CD4-positive, alpha-beta T cell treated with Interleukin-21 for 1 hour (primary cell): Measurements from ENCODE around the gene BEAN1.
"Not testable (repeated sequence)": the region's sequence is repeated elsewhere in the genome, so short reads cannot be mapped to it uniquely, and the experiment has no call there.

ENCODE experiments used
- DNase-seq: peaks from one replicate; pipeline ENCODE4 v3.0.0-alpha.2; 2020

The BEAN1 gene

GRCh38 chr16:66510711-66511601 is 83.9 kb downstream of the BEAN1 start:
- DNase-seq: no peak

GRCh38 chr16:66511602-66512271 is 84.6 kb downstream of the BEAN1 start:
- peak; percentile 19 for DNase-seq

DNA sequence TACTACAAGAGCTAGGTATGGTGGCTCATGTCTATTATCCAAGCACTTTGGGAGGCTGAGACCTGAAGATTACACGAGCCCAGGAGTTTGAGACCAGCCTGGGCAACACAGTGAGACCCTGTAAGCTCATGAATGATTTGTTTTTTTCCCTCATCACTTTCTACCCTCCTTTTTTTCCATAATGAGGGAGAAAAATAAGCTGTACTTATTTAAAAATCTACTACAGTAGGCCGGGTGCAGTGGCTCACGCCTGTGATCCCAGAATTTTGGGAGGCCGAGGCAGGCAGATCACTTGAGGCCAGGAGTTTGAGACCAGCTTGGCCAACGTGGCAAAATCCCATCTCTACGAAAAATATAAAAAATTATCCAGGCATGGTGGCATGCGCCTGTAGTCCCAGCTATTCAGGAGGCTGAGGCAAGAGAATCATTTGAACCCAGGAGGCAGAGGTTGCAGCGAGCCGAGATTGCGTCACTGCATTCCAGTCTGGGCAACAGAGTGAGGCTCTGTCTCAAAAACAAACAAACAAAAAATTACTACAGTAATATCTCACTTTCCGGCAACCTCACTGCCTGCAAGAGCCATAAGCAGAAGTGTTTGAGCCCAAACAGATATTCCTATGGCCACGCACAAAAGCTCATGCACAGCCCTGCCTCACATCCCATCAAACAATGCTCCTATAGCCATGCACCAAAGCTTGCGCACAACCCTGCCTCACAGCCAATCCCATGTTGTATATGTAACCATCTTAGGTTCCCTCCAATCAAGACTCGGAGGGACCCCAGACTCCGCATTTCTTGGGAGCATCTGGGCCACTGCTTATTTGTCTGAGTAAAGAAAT is 85.4 kb downstream of the BEAN1 start:
- DNase-seq: no peak

- no peak for DNase-seq
These were observed 86.1 kb downstream of the BEAN1 start for GRCh38 chr16:66513111-66513723.

- not testable (repeated sequence) for DNase-seq
These were observed 87.3 kb downstream of the BEAN1 start for GRCh38 chr16:66514391-66514790.

DNA sequence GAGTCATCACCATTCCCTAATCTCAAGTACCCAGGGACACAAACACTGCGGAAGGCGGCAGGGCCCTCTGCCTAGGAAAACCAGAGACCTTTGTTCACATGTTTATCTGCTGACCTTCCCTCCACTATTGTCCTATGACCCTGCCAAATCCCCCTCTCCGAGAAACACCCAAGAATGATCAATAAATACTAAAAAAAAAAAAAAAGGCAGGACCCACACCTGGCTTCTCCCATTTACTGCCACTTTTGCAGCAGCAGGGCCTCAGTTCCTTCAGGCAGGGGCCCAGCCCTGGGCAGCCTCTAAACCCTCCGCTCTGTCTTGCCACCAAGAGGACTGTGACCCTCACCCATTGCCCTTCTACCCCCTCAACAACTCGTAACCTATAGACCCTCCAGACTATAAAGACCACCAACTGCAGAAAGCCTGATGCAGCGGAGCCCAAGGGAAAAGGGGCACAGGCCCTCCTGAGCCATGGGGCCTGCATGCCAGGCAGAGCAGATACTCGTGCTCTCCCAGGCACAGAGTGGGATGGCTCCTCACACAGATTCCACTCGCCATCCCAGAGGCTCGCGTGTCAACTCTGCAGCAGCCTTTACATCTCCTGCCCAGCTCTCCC is 88.0 kb downstream of the BEAN1 start:
- not testable (repeated sequence) for DNase-seq

- DNase-seq: peak; percentile 30
These were observed 88.8 kb downstream of the BEAN1 start for GRCh38 chr16:66515596-66516508.

GRCh38 chr16:66516509-66516807 is 89.4 kb downstream of the BEAN1 start:
- DNase-seq: no peak

DNA sequence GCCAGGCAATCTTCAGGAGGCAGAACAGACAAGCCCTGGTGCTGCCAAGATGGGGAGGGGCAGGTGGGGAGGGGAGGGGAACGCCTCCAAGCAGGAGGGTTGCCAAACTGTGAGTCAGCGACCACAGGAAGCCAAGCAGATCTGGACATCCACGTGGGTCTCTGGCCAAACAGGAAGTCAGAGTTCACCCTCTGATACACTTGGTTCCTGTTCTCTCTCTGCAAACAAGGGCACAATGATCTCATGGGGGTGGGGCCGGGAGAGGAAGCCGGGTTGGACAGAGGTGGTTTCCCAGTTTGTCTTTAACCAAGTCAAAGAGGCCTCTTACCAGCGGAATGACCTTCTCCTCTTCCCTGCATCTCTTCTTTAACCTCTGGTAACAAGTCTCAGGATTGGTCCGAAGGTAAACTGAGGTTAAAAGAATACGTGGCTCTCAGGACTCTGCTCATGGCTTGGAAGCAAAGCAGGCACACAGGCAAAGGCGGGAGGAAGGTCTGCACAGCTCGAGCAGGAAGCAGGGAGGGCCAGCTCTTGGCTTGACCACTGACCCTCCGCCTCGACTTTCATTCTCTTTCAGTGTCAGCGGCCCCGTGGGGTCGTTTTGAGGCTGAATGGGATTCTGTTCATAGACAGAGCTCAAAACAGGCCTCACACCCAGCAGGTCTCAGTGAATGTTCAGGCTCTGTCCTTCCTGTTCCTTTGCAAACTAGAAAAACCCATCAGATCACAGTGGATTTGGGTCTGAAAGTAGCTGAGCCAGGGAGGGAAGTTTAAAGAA is 89.9 kb downstream of the BEAN1 start:
- DNase-seq: peak; percentile 87

DNA sequence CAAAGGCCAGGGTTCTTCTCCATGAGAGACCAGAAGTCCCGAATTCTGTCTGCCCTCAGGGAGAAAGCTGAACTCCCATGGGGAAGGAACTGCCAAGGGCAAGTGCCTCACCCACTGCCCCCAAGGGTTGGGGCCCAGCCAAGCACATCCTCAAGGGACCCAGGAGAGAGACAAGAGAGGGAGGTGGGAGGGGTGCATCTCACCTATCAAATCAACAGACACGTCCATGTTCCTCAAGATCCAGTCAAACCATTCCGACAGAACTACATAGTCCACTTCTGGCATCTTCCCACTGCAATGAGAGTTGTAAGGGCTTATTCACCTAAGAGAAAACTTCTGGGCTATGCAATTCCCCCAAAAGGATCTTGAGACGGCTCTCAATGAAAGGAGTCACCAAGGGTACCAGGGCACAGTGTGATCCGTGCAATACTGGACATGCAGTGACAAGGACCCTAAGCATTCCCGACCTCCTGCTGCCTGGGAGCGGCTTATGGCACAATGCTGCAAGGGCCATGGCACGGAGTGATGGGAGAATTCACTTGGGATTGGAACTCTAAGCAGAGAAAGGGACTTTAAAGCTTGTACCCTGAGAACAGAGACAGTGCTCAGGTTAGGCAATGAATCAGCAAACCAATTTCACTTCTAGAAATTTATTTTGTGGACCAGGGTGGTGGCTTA is 90.6 kb downstream of the BEAN1 start:
- no peak for DNase-seq

GRCh38 chr16:66519482-66520373 is 92.6 kb downstream of the BEAN1 start:
- DNase-seq: no peak

- no peak for DNase-seq
These were observed 93.5 kb downstream of the BEAN1 start for GRCh38 chr16:66520406-66521170.

DNA sequence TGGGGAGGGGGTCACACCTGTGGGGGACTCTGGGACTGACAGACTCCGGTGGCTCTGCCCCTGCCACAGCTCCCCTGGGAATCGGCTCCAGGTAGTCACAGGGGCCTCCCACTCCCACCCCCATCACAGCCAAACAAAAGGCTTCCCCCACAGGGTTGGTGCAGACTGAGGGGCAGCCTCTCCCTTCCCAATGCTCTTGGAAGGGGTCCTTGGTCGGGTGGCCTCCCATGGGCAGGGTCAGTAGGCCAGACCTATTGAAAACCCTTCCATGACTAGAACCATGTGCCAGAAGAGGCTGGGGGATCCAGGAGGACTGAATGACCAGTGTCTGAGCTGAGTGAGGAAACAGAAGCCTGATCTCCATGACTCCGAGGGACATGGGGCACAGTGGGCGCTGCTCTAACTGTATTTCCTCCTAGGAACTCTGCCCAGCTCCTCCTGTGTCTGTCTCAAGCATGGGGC is 94.2 kb downstream of the BEAN1 start:
- DNase-seq: no peak

DNA sequence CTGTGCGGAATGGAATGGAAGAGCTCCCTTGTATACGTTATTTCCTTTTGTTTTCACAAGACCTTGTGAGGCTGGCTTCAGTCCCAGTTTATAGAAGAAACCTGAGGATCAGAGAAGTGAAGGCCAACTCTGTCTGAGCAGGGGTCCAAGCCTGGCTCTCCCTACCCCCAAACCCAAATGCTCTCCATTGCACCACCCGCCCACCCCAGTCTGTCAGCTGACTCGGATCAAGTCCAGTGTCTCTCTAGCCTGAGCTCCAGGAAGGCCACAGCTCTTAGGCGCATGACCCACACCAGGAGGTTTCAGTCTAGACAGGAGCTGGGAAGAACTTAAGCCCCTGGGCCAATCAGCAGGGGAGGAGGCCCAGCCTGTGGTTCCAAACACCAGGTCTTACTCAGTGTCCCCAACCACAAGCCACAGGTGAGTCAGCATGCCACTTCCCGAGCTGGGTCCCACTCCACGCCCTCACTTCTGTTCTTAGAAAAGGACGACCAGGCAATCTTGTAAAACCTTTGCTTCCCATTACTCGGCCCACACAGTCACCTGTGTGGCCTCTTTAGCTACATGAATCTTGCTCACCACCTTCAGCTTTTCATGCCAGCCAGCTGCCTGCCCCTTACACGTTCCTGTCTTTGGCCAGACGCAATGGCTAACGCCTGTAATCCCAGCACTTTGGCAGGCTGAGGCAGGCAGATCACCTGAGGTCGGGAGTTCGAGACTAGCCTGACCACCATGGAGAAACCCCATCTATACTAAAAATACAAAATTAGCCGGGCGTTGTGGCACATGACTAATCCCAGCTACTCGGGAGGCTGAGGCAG is 95.1 kb downstream of the BEAN1 start:
- peak; percentile 83 for DNase-seq

GRCh38 chr16:66522816-66523590 is 95.9 kb downstream of the BEAN1 start:
- DNase-seq: no peak

- peak; percentile 64 for DNase-seq
These were observed 96.8 kb downstream of the BEAN1 start for GRCh38 chr16:66523861-66524354.
